ENCODE results near the gene CEP85. TPM values are rescaled to one million over a fixed set of nuclear protein-coding genes. Genes with fewer than 3 reads are reported as not detected.

Gene CEP85
- total and polyA plus RNA-seq, 9 of the 15 experiments (the other 6 are each of a cell fraction or from before 2014, with no cell fraction given), result 42.1 to 140 (median 92.6) TPM

DNA sequence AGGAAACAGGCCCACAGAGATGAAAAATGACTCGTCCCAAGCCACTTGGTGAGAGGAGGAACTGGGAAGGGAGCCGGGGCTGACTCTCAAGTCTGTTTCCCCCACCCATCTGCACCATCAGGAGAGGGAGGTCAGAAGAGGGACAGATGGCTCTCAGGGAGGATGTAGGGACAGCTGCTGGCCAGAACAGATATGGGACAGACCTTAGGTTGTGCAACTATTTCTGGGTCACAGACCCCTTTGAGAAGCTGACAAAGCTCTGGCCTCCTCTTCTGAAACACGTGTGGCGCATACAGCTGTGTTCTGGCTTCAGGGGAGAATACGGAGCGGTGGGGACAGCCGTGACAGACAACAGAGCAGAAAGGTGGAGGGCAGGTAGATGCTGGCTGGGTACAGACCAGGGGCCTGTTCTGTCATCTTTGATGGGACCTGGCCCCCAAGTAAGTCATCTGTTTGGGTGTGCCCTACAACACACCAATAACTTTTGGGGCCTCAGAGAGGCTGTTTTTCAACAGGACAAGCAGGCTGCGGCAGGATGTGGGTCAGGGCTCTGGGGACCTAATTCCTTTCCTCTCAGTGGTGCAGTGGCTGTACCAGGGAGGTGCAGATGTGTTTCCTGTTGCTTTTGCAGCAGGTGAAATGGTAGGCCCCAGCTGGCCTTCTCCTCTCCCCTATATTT is 53.2 kb downstream of the CEP85 start (continued):
- peak; percentile 69; the same call in 1 of the 2 replicates for TF ChIP-seq NR2C2 (CRISPR knock-in tag; IDR thresholded peaks at IDR 0.05)
- peak; percentile 76 for TF ChIP-seq NR2C2 (tag; IDR thresholded peaks at IDR 0.05)
- 0 out of 2 replicates have a peak, but pooled peaks have one; percentile 47 for TF ChIP-seq FOSL1 (tag; conservative IDR thresholded peaks at IDR 0.05)
- no peak for TF ChIP-seq ZSCAN29 (IDR thresholded peaks at IDR 0.05)
- TF ChIP-seq ZNF584 (CRISPR knock-in tag; IDR thresholded peaks at IDR 0.05; ENCODE audit: low read depth), result peak; percentile 85
- no peak for TF ChIP-seq MTF1 (CRISPR knock-in tag; IDR thresholded peaks at IDR 0.05; ENCODE audit: borderline replicate concordance)
- TF ChIP-seq ZKSCAN8 (CRISPR knock-in tag; IDR thresholded peaks at IDR 0.05), result peak; percentile 72; the same call in 1 of the 2 replicates
- no peak; a peak in 1 of 4 replicates for TF ChIP-seq MCM7 (IDR thresholded peaks at IDR 0.05)
- TF ChIP-seq YY1 (IDR thresholded peaks at IDR 0.05; ENCODE audit: borderline replicate concordance in 1 of 3, control insufficient read depth in 1 of 3, extremely low read depth in 1 of 3, insufficient read depth in 3 of 3, insufficient read length in 1 of 3, insufficient replicate concordance in 2 of 3, low read depth in 1 of 3, low read length in 2 of 3), result no peak
- TF ChIP-seq SLC30A9 (CRISPR knock-in tag; IDR thresholded peaks at IDR 0.05), result no peak
- no peak for TF ChIP-seq PBX2 (CRISPR knock-in tag; IDR thresholded peaks at IDR 0.05; ENCODE audit: low read depth)
- TF ChIP-seq PBX2 (tag; conservative IDR thresholded peaks at IDR 0.05; ENCODE audit: low read depth), result peak; percentile 28; the same call in 1 of the 2 replicates
- TF ChIP-seq SPI1 (IDR thresholded peaks at IDR 0.05; ENCODE audit: borderline replicate concordance, low read depth, low read length), result peak; percentile 84
- no peak for TF ChIP-seq WHSC1 (IDR thresholded peaks at IDR 0.05; ENCODE audit: low read length)
- no peak for TF ChIP-seq EHMT2 (IDR thresholded peaks at IDR 0.05)
- TF ChIP-seq MXI1 (IDR thresholded peaks at IDR 0.05; ENCODE audit: low read depth, low read length), result peak; percentile 89
- TF ChIP-seq ETS1 (conservative IDR thresholded peaks at IDR 0.05; ENCODE audit: control insufficient read depth, low read depth, low read length), result peak; percentile 94
- TF ChIP-seq POLR2A (conservative IDR thresholded peaks at IDR 0.05), result no peak
- TF ChIP-seq, protein P1, sequence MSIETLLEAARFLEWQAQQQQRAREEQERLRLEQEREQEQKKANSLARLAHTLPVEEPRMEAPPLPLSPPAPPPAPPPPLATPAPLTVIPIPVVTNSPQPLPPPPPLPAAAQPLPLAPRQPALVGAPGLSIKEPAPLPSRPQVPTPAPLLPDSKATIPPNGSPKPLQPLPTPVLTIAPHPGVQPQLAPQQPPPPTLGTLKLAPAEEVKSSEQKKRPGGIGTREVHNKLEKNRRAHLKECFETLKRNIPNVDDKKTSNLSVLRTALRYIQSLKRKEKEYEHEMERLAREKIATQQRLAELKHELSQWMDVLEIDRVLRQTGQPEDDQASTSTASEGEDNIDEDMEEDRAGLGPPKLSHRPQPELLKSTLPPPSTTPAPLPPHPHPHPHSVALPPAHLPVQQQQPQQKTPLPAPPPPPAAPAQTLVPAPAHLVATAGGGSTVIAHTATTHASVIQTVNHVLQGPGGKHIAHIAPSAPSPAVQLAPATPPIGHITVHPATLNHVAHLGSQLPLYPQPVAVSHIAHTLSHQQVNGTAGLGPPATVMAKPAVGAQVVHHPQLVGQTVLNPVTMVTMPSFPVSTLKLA (conservative IDR thresholded peaks at IDR 0.05), result peak; percentile 90 to 96
- TF ChIP-seq TAL1 (IDR thresholded peaks at IDR 0.05), result peak; percentile 96
- TF ChIP-seq, protein P2, sequence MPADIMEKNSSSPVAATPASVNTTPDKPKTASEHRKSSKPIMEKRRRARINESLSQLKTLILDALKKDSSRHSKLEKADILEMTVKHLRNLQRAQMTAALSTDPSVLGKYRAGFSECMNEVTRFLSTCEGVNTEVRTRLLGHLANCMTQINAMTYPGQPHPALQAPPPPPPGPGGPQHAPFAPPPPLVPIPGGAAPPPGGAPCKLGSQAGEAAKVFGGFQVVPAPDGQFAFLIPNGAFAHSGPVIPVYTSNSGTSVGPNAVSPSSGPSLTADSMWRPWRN (IDR thresholded peaks at IDR 0.05; ENCODE audit: low read depth), result 0 out of 2 replicates have a peak, but pooled peaks have one; percentile 46
- 0 out of 2 replicates have a peak, but pooled peaks have one; percentile 28 for TF ChIP-seq MECOM (CRISPR knock-in tag; IDR thresholded peaks at IDR 0.05)
- peak; percentile 51; the same call in 1 of the 2 replicates for TF ChIP-seq RAD51 (IDR thresholded peaks at IDR 0.05; ENCODE audit: borderline replicate concordance, low read depth)

Measured in K562 (cell line).